ENCODE results near the gene TWIST1. TPM values are rescaled to one million over a fixed set of nuclear protein-coding genes. Genes with fewer than 3 reads are reported as not detected.
A peak's percentile ranks its signal among the peaks of the same experiment; 100 is the strongest.

The TWIST1 gene
- polyA plus RNA-seq, 1 donor from 2014 or later, result not detected

- Histone ChIP-seq H3K36me3 (ENCODE audit: insufficient read depth, low read length) (no peaks in the 10 kb centered on the region), H3K4me2 (ENCODE audit: low read length) (no peak overlapping the region), H4K20me1 (ENCODE audit: insufficient read depth) (no peaks in the 10 kb centered on the region), H3K27me3 (ENCODE audit: insufficient read depth, low read depth, low read length) (peaks cover 90% of the 10 kb centered on the region), H3K9me3 (ENCODE audit: low read length) (no peaks in the 10 kb centered on the region), H3K27ac (ENCODE audit: low read length) (no peak overlapping the region), H3K9ac (ENCODE audit: low read length) (no peak overlapping the region), H3K79me2 (replicated peaks; ENCODE audit: insufficient read depth, low read length) (no peaks in the 10 kb centered on the region), H2AFZ (ENCODE audit: low read depth, low read length) (no peak overlapping the region), H3F3A (ENCODE audit: insufficient read depth, low read length, poor library complexity, severe bottlenecking) (no peaks in the 10 kb centered on the region), H3K9me2 (ENCODE audit: insufficient read depth, low read length) (no peaks in the 10 kb centered on the region), H3K4me3 (ENCODE audit: low read length) (peak overlapping the region; percentile 56)
- TF ChIP-seq EP300 (conservative IDR thresholded peaks at IDR 0.05; ENCODE audit: poor library complexity, severe bottlenecking), result no peak
- TF ChIP-seq, protein P1, sequence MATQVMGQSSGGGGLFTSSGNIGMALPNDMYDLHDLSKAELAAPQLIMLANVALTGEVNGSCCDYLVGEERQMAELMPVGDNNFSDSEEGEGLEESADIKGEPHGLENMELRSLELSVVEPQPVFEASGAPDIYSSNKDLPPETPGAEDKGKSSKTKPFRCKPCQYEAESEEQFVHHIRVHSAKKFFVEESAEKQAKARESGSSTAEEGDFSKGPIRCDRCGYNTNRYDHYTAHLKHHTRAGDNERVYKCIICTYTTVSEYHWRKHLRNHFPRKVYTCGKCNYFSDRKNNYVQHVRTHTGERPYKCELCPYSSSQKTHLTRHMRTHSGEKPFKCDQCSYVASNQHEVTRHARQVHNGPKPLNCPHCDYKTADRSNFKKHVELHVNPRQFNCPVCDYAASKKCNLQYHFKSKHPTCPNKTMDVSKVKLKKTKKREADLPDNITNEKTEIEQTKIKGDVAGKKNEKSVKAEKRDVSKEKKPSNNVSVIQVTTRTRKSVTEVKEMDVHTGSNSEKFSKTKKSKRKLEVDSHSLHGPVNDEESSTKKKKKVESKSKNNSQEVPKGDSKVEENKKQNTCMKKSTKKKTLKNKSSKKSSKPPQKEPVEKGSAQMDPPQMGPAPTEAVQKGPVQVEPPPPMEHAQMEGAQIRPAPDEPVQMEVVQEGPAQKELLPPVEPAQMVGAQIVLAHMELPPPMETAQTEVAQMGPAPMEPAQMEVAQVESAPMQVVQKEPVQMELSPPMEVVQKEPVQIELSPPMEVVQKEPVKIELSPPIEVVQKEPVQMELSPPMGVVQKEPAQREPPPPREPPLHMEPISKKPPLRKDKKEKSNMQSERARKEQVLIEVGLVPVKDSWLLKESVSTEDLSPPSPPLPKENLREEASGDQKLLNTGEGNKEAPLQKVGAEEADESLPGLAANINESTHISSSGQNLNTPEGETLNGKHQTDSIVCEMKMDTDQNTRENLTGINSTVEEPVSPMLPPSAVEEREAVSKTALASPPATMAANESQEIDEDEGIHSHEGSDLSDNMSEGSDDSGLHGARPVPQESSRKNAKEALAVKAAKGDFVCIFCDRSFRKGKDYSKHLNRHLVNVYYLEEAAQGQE (IDR thresholded peaks at IDR 0.05; ENCODE audit: borderline replicate concordance), result no peak
- peak; percentile 67 for TF ChIP-seq EZH2 (IDR thresholded peaks at IDR 0.05; ENCODE audit: borderline replicate concordance, insufficient read depth, low read length, poor library complexity, severe bottlenecking)
Measured at GRCh38 chr7:19117870-19118608, 603 bp upstream of the TWIST1 start.

- Histone ChIP-seq H3K36me3 (ENCODE audit: insufficient read depth, low read length) (no peaks in the 10 kb centered on the region), H3K79me2 (replicated peaks; ENCODE audit: insufficient read depth, low read length) (no peaks in the 10 kb centered on the region), H3F3A (ENCODE audit: insufficient read depth, low read length, poor library complexity, severe bottlenecking) (no peaks in the 10 kb centered on the region), H3K4me3 (ENCODE audit: low read length) (peak overlapping the region; percentile 66), H3K27ac (ENCODE audit: low read length) (no peak overlapping the region), H3K9me2 (ENCODE audit: insufficient read depth, low read length) (no peaks in the 10 kb centered on the region), H3K27me3 (ENCODE audit: insufficient read depth, low read depth, low read length) (peaks cover 98% of the 10 kb centered on the region), H3K9me3 (ENCODE audit: low read length) (no peaks in the 10 kb centered on the region), H3K9ac (ENCODE audit: low read length) (no peak overlapping the region), H4K20me1 (ENCODE audit: insufficient read depth) (no peaks in the 10 kb centered on the region), H3K4me2 (ENCODE audit: low read length) (peak overlapping the region; percentile 36), H2AFZ (ENCODE audit: low read depth, low read length) (no peak overlapping the region)
- TF ChIP-seq POLR2AphosphoS5 (IDR thresholded peaks at IDR 0.05) (peak; percentile 35), RAD21 (conservative IDR thresholded peaks at IDR 0.05) (no peak), EP300 (conservative IDR thresholded peaks at IDR 0.05; ENCODE audit: poor library complexity, severe bottlenecking) (no peak), SMC3 (conservative IDR thresholded peaks at IDR 0.05; ENCODE audit: poor library complexity) (no peak), MXI1 (conservative IDR thresholded peaks at IDR 0.05; ENCODE audit: poor library complexity, severe bottlenecking) (no peak), TAF1 (IDR thresholded peaks at IDR 0.05; ENCODE audit: low read depth) (no peak), EZH2 (IDR thresholded peaks at IDR 0.05; ENCODE audit: borderline replicate concordance, insufficient read depth, low read length, poor library complexity, severe bottlenecking) (peak; percentile 91)
- TF ChIP-seq, protein P1 (IDR thresholded peaks at IDR 0.05; ENCODE audit: borderline replicate concordance), result no peak
- TF ChIP-seq, protein P2, sequence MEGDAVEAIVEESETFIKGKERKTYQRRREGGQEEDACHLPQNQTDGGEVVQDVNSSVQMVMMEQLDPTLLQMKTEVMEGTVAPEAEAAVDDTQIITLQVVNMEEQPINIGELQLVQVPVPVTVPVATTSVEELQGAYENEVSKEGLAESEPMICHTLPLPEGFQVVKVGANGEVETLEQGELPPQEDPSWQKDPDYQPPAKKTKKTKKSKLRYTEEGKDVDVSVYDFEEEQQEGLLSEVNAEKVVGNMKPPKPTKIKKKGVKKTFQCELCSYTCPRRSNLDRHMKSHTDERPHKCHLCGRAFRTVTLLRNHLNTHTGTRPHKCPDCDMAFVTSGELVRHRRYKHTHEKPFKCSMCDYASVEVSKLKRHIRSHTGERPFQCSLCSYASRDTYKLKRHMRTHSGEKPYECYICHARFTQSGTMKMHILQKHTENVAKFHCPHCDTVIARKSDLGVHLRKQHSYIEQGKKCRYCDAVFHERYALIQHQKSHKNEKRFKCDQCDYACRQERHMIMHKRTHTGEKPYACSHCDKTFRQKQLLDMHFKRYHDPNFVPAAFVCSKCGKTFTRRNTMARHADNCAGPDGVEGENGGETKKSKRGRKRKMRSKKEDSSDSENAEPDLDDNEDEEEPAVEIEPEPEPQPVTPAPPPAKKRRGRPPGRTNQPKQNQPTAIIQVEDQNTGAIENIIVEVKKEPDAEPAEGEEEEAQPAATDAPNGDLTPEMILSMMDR (IDR thresholded peaks at IDR 0.05; ENCODE audit: poor library complexity, severe bottlenecking), result no peak
Measured at GRCh38 chr7:19116121-19117090, 1.0 kb downstream of the TWIST1 start.

Data from neural cell (in vitro differentiated cells).